DND-41 (cell line): ENCODE data around the gene FBN1.

ENCODE experiments used
- EZH2 ChIP-seq: IDR thresholded peaks from 3 replicates; pipeline ENCODE4 v1.6.1; 2012; ENCODE audit warnings: borderline replicate concordance, low read depth, mild to moderate bottlenecking, moderate library complexity, low read length, inconsistent platforms; ENCODE audit not compliant: severe bottlenecking
- TF ChIP-seq, protein P1 (sequence below): IDR thresholded peaks from 2 replicates; pipeline ENCODE4 v1.5.1; 2012; ENCODE audit warnings: borderline replicate concordance, low read length, moderate library complexity, mild to moderate bottlenecking; ENCODE audit not compliant: poor library complexity, severe bottlenecking; ENCODE audit errors: extremely low read depth

DNA sequence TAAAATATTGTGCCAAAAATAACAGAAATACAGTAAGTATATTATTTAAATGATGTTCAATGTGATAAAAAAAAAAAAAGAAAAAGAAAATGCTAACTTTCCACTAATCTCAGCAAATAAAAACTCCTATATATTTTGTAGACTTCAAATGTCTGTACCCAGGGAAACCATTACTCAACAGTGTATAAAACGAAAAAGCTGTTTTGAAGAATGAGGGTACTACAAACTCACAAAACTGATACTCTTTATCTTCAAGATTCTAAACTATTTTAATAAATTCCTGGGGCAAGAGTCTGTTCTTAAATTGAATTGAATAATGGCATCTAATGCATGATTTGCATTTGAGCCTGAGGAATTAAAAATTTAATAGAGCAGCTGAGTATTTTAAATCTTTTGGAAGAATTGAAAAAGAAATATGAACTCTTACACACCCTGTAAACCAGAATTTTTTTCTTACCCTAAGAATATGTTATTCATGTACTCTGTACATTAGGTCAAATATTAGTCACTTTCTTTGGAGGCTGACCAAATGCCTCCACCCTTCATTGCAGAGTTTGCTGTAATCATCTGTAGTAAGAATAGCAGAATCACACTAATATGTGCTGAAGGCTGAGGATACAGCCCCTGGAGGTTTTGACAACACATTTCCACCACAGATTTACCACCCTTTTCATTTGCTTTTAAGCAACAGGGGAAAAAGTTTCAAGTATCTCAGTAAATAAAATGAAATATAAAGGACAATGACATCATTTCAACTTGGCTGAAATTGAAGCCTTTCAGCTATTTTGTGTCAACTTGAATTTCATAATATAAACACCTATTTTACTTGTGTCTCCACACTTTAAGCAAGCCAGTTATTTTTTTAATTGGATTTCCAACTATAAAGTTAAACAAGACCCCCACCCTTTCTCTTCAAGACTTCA lies 79.7 kb downstream of the FBN1 start:
- TF ChIP-seq, protein P1, sequence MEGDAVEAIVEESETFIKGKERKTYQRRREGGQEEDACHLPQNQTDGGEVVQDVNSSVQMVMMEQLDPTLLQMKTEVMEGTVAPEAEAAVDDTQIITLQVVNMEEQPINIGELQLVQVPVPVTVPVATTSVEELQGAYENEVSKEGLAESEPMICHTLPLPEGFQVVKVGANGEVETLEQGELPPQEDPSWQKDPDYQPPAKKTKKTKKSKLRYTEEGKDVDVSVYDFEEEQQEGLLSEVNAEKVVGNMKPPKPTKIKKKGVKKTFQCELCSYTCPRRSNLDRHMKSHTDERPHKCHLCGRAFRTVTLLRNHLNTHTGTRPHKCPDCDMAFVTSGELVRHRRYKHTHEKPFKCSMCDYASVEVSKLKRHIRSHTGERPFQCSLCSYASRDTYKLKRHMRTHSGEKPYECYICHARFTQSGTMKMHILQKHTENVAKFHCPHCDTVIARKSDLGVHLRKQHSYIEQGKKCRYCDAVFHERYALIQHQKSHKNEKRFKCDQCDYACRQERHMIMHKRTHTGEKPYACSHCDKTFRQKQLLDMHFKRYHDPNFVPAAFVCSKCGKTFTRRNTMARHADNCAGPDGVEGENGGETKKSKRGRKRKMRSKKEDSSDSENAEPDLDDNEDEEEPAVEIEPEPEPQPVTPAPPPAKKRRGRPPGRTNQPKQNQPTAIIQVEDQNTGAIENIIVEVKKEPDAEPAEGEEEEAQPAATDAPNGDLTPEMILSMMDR: no peak
- TF ChIP-seq EZH2: no peak
